Neutrophil (primary cell): Measurements from ENCODE around the gene RPL7A.

Source experiments
- H3K27ac ChIP-seq: fragments of 200-600 bp; sonication (generic); 2 replicates; pipeline ENCODE4 v1.5.1; 2016; ENCODE audit warnings: mild to moderate bottlenecking, moderate library complexity
- H3K27me3 ChIP-seq: fragments of 200-600 bp; sonication (generic); 2 replicates; pipeline ENCODE4 v1.6.0; 2016; ENCODE audit warnings: mild to moderate bottlenecking
- H3K36me3 ChIP-seq: fragments of 200-600 bp; sonication (generic); 2 replicates; pipeline ENCODE4 v1.5.1; 2017
- H3K4me1 ChIP-seq, 2 experiments: fragments of 200-600 bp in 1 of 2; sonication (generic) in 1 of 2; 1 replicate in 1 of 2; 2 replicates in 1 of 2; pipeline versions ENCODE4 v1.5.1 to v1.6.1; 2013 to 2016; ENCODE audit warnings: low read depth in 1 of 2, low read length in 1 of 2, mild to moderate bottlenecking in 1 of 2, moderate library complexity in 1 of 2; ENCODE audit not compliant: control insufficient read depth in 1 of 2, insufficient read depth in 1 of 2
- H3K4me3 ChIP-seq, 2 experiments: fragments of 200-600 bp in 1 of 2; sonication (generic) in 1 of 2; 1 replicate in 1 of 2; 2 replicates in 1 of 2; pipeline ENCODE4 v1.5.1; 2013 to 2016; ENCODE audit warnings: low read depth in 1 of 2, low read length in 1 of 2, mild to moderate bottlenecking in 1 of 2, moderate library complexity in 1 of 2
- H3K9me3 ChIP-seq: fragments of 200-600 bp; sonication (generic); 2 replicates; pipeline ENCODE4 v1.5.1; 2016
- TF ChIP-seq, protein P1 (sequence below): fragments of 200-600 bp; sonication (generic); IDR thresholded peaks from 2 replicates; pipeline ENCODE4 v1.5.1; 2016; ENCODE audit warnings: antibody characterized with exemption

Gene RPL7A

DNA sequence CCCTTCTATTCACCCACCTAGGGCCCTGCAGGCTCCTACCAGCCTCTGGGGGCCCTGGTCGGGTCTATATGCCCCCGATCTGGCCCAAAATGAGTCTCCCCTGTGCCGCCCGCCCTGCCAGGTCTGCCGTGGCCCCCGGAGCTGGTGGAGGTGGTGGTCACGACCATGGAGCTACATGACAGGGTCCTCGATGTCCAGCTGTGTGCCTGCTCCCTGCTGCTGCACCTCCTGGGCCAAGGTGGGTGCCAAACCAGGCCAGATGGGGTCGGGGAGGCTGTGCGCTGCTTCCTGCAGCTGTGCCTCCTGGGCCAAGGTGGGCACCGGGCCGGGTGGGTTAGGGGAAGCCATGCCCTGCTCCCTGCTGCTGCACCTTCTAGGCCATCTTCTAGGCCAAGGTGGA lies 52.3 kb downstream of the RPL7A start:
- peaks cover 8% of the 10 kb centered on the region for H3K36me3 ChIP-seq
- H3K27me3 ChIP-seq, result peaks cover 16% of the 10 kb centered on the region
- H3K4me1 ChIP-seq, result no peaks in the 10 kb centered on the region
- TF ChIP-seq, protein P1, sequence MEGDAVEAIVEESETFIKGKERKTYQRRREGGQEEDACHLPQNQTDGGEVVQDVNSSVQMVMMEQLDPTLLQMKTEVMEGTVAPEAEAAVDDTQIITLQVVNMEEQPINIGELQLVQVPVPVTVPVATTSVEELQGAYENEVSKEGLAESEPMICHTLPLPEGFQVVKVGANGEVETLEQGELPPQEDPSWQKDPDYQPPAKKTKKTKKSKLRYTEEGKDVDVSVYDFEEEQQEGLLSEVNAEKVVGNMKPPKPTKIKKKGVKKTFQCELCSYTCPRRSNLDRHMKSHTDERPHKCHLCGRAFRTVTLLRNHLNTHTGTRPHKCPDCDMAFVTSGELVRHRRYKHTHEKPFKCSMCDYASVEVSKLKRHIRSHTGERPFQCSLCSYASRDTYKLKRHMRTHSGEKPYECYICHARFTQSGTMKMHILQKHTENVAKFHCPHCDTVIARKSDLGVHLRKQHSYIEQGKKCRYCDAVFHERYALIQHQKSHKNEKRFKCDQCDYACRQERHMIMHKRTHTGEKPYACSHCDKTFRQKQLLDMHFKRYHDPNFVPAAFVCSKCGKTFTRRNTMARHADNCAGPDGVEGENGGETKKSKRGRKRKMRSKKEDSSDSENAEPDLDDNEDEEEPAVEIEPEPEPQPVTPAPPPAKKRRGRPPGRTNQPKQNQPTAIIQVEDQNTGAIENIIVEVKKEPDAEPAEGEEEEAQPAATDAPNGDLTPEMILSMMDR, result no peak
- H3K9me3 ChIP-seq, result no peaks in the 10 kb centered on the region
- H3K4me3 ChIP-seq, result no peak overlapping the region
- no peak overlapping the region for H3K27ac ChIP-seq
